ENCODE measurements around the gene MAML3.

- no peak for TF ChIP-seq CTCF (IDR thresholded peaks at IDR 0.05)
- no peak for TF ChIP-seq POLR2AphosphoS5 (IDR thresholded peaks at IDR 0.05)
Measured at GRCh38 chr4:139962130-139962684, 191.8 kb downstream of the MAML3 start.

Measured in transverse colon (tissue), 4 donors.